NB4 (cell line): ENCODE results near the gene XDH.

Experiments
- DNase-seq: peaks from one replicate; pipeline ENCODE4 v3.0.0; 2010; ENCODE audit warnings: low read depth
- H3K4me3 ChIP-seq: one replicate; pipeline ENCODE4 v1.5.1; 2011; ENCODE audit warnings: mild to moderate bottlenecking, low read depth, low read length, moderate library complexity
- CTCF ChIP-seq: IDR thresholded peaks from one replicate; pipeline ENCODE4 v1.5.1; 2012; ENCODE audit warnings: low read depth, low read length
- MAX ChIP-seq: IDR thresholded peaks from 2 replicates; pipeline ENCODE4 v1.6.1; 2011; ENCODE audit warnings: low read depth, low read length
- MYC ChIP-seq: IDR thresholded peaks from 2 replicates; pipeline ENCODE4 v1.6.1; 2011; ENCODE audit warnings: low read depth, low read length
- POLR2A ChIP-seq: IDR thresholded peaks from 2 replicates; pipeline ENCODE4 v1.6.1; 2011; ENCODE audit warnings: mild to moderate bottlenecking; ENCODE audit not compliant: insufficient read length; ENCODE audit errors: extremely low read depth

Gene XDH

GRCh38 chr2:31426096-31426495 is 11.6 kb upstream of the XDH start:
- no peak for DNase-seq
- TF ChIP-seq MYC = no peak
- no peak for TF ChIP-seq CTCF
- no peak for TF ChIP-seq POLR2A
- no peak for TF ChIP-seq MAX
- no peak overlapping the region for H3K4me3 ChIP-seq

- no peak overlapping the region for H3K4me3 ChIP-seq
- DNase-seq = no peak
- TF ChIP-seq MAX (no peak), MYC (no peak), CTCF (no peak), POLR2A (no peak)
These were observed 7.1 kb upstream of the XDH start for GRCh38 chr2:31421634-31422033.

GRCh38 chr2:31420936-31421335 is 6.4 kb upstream of the XDH start:
- no peak for DNase-seq
- no peak overlapping the region for H3K4me3 ChIP-seq

GRCh38 chr2:31419386-31419785 is 4.8 kb upstream of the XDH start:
- TF ChIP-seq MYC (no peak), POLR2A (no peak), MAX (no peak), CTCF (no peak)
- no peak for DNase-seq
- no peak overlapping the region for H3K4me3 ChIP-seq

More at GRCh38 chr2:31420936-31421335, 6.4 kb upstream of the XDH start:
- TF ChIP-seq POLR2A = no peak
- TF ChIP-seq MAX = no peak
- TF ChIP-seq CTCF = no peak
- no peak for TF ChIP-seq MYC

- TF ChIP-seq MAX (no peak), POLR2A (no peak), MYC (no peak), CTCF (no peak)
- H3K4me3 ChIP-seq = no peak overlapping the region
- no peak for DNase-seq
These were observed 879 bp upstream of the XDH start for GRCh38 chr2:31415421-31415820.
